ENCODE measurements around the gene HIP1. TPM values are rescaled to one million over a fixed set of nuclear protein-coding genes. Genes with fewer than 3 reads are reported as not detected.
"Not testable (repeated sequence)": the region's sequence is repeated elsewhere in the genome, so short reads cannot be mapped to it uniquely, and the experiment has no call there.

The HIP1 gene
- polyA plus RNA-seq, 1 of the 3 experiments (the other 2 are of a cell fraction), result 11.3 TPM

DNA sequence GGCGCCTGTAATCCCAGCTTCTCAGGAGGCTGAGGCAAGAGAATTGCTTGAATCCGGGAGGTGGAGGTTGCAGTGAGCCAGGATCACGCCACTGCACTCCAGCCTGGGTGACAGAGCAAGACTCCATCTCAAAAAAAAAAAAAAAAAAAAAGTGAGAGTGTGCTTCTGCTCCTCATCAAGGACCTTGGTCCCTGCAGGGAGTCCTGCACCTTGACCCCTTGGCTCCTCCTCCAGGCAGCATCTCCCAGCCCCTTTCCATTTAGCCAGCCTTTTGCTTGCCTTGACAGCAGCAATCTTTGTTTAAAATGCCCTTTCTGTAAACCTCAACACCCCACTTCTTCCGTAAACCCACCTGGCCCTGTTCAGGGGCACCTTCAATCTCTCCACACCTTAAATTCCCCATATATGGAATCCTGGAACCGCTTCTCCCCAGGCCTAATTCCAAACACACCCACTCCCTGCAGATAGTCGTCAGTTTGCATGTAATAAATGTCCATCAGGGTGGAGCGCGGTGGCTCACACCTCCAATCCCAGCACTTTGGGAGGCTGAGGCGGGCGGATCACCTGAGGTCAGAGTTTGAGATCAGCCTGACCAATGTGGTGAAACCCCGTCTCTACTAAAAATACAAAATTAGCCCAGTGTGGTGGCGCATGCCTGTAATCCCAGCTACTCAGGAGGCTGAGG is 145.1 kb downstream of the HIP1 start:
- CTCF ChIA-PET, result not testable (repeated sequence)
- peaks cover 18% of the 10 kb centered on the region for H3F3A ChIP-seq (replicated peaks; ENCODE audit: insufficient read depth)

DNA sequence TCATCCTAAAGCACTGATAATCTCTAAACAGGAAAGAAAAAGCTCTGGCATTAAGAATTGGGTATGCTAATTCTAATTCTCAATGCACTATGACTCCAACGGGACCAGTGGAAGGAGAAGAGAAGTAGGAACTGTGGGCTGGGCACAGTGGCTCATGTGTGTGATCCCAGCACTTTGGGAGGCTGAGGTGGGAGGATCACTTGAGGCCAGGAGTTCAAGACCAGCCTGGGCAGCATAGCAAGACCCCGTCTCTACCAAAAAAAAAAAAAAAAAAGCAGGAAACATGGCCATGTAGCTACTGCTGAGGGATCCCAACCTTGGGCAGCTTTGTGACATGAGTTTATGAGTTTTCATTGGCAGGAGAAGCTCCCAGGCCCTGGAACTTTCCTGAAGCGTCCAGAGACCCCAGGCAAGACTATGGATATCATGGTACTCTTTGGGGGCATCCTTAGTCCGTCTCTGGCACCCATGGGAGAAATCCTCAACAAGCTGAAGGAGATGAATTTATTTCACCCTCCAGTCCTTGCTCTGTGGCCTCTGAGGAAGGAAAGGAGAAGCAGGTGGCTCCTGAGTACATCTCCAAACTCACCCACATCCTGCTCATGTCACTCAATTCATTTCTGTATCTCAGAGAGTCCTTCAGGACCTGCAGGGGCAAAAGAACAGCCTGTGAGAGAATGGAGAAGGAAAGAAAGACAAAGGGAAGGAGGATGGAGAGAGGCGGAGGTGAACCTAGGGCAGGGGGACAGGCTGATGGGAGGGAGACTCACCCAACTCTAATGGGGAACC is 147.1 kb downstream of the HIP1 start:
- H3K9ac ChIP-seq, result no peak overlapping the region
- no peaks in the 10 kb centered on the region for H3K9me3 ChIP-seq
- DNase-seq, result no peak
- TF ChIP-seq FOXM1 (IDR thresholded peaks at IDR 0.05; ENCODE audit: low read depth) (no peak), ELF1 (IDR thresholded peaks at IDR 0.05) (no peak), FOSL2 (IDR thresholded peaks at IDR 0.05; ENCODE audit: borderline replicate concordance, low read depth) (no peak), SMC3 (IDR thresholded peaks at IDR 0.05; ENCODE audit: low read depth, low read length) (no peak), SIN3A (IDR thresholded peaks at IDR 0.05; ENCODE audit: borderline replicate concordance, low read depth, low read length) (no peak), GABPA (IDR thresholded peaks at IDR 0.05; ENCODE audit: low read depth) (no peak), EZH2phosphoT487 (IDR thresholded peaks at IDR 0.05; ENCODE audit: borderline replicate concordance, low read depth) (no peak)
- TF ChIP-seq, protein P1, sequence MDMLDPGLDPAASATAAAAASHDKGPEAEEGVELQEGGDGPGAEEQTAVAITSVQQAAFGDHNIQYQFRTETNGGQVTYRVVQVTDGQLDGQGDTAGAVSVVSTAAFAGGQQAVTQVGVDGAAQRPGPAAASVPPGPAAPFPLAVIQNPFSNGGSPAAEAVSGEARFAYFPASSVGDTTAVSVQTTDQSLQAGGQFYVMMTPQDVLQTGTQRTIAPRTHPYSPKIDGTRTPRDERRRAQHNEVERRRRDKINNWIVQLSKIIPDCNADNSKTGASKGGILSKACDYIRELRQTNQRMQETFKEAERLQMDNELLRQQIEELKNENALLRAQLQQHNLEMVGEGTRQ (IDR thresholded peaks at IDR 0.05; ENCODE audit: borderline replicate concordance, low read depth, low read length), result no peak
- TF ChIP-seq, protein P2, sequence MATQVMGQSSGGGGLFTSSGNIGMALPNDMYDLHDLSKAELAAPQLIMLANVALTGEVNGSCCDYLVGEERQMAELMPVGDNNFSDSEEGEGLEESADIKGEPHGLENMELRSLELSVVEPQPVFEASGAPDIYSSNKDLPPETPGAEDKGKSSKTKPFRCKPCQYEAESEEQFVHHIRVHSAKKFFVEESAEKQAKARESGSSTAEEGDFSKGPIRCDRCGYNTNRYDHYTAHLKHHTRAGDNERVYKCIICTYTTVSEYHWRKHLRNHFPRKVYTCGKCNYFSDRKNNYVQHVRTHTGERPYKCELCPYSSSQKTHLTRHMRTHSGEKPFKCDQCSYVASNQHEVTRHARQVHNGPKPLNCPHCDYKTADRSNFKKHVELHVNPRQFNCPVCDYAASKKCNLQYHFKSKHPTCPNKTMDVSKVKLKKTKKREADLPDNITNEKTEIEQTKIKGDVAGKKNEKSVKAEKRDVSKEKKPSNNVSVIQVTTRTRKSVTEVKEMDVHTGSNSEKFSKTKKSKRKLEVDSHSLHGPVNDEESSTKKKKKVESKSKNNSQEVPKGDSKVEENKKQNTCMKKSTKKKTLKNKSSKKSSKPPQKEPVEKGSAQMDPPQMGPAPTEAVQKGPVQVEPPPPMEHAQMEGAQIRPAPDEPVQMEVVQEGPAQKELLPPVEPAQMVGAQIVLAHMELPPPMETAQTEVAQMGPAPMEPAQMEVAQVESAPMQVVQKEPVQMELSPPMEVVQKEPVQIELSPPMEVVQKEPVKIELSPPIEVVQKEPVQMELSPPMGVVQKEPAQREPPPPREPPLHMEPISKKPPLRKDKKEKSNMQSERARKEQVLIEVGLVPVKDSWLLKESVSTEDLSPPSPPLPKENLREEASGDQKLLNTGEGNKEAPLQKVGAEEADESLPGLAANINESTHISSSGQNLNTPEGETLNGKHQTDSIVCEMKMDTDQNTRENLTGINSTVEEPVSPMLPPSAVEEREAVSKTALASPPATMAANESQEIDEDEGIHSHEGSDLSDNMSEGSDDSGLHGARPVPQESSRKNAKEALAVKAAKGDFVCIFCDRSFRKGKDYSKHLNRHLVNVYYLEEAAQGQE (IDR thresholded peaks at IDR 0.05; ENCODE audit: low read depth, low read length), result no peak
- TF ChIP-seq, protein P3, sequence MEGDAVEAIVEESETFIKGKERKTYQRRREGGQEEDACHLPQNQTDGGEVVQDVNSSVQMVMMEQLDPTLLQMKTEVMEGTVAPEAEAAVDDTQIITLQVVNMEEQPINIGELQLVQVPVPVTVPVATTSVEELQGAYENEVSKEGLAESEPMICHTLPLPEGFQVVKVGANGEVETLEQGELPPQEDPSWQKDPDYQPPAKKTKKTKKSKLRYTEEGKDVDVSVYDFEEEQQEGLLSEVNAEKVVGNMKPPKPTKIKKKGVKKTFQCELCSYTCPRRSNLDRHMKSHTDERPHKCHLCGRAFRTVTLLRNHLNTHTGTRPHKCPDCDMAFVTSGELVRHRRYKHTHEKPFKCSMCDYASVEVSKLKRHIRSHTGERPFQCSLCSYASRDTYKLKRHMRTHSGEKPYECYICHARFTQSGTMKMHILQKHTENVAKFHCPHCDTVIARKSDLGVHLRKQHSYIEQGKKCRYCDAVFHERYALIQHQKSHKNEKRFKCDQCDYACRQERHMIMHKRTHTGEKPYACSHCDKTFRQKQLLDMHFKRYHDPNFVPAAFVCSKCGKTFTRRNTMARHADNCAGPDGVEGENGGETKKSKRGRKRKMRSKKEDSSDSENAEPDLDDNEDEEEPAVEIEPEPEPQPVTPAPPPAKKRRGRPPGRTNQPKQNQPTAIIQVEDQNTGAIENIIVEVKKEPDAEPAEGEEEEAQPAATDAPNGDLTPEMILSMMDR (IDR thresholded peaks at IDR 0.05), result no peak
- ChIA-PET POLR2A (no interaction called here), CTCF (no interaction called here)
- peaks cover 14% of the 10 kb centered on the region for H3F3A ChIP-seq (replicated peaks; ENCODE audit: insufficient read depth)
- no peaks in the 10 kb centered on the region for H3K27me3 ChIP-seq (ENCODE audit: insufficient read depth)
- no peaks in the 10 kb centered on the region for H3K9me2 ChIP-seq
- 93% methylated on average over 5 of the region's 5 CpGs for WGBS (ENCODE audit: low lambda C conversion rate)
- no peak overlapping the region for H3K4me2 ChIP-seq
- peaks cover 0 to 4% of the 10 kb centered on the region in 2 experiments; a peak in 2 of 4 replicates for H3K4me1 ChIP-seq (ENCODE audit: control insufficient read depth in 1 of 2, insufficient read depth in 2 of 2, low read depth in 1 of 2, low read length in 1 of 2)
- H3K27ac ChIP-seq (ENCODE audit: low read depth in 2 of 2, low read length in 1 of 2), result no peak overlapping the region
- H4K20me1 ChIP-seq (ENCODE audit: insufficient read depth), result no peaks in the 10 kb centered on the region; the same call in 1 of the 2 replicates
- no peak overlapping the region for H2AFZ ChIP-seq (ENCODE audit: low read depth)
- no peaks in the 10 kb centered on the region for H3K79me2 ChIP-seq (ENCODE audit: insufficient read depth)
- H3K36me3 ChIP-seq (replicated peaks in 1 of 2; ENCODE audit: control insufficient read depth in 1 of 2, insufficient read depth in 2 of 2, low read length in 1 of 2), result peaks cover 0 to 3% of the 10 kb centered on the region in 2 experiments
- H3K4me3 ChIP-seq (ENCODE audit: low read depth in 2 of 2, low read length in 1 of 2), result no peak overlapping the region

More for the DNA sequence above, 145.1 kb downstream of the HIP1 start:
- DNase-seq; H3K4me3 ChIP-seq (ENCODE audit: low read depth in 2 of 2, low read length in 1 of 2); H2AFZ ChIP-seq (ENCODE audit: low read depth); H3K9me3 ChIP-seq; H3K27me3 ChIP-seq (ENCODE audit: insufficient read depth); H4K20me1 ChIP-seq (ENCODE audit: insufficient read depth); POLR2A ChIA-PET; H3K36me3 ChIP-seq (replicated peaks in 1 of 2; ENCODE audit: control insufficient read depth in 1 of 2, insufficient read depth in 2 of 2, low read length in 1 of 2); H3K79me2 ChIP-seq (ENCODE audit: insufficient read depth); H3K9me2 ChIP-seq; H3K9ac ChIP-seq; H3K4me2 ChIP-seq; H3K27ac ChIP-seq (ENCODE audit: low read depth in 2 of 2, low read length in 1 of 2): not testable (repeated sequence)
- peaks cover 1 to 12% of the 10 kb centered on the region in 2 experiments; a peak in 3 of 4 replicates for H3K4me1 ChIP-seq (ENCODE audit: control insufficient read depth in 1 of 2, insufficient read depth in 2 of 2, low read depth in 1 of 2, low read length in 1 of 2)
- 95% methylated on average over 12 of the region's 12 CpGs for WGBS (ENCODE audit: low lambda C conversion rate)
